ENCODE data around the gene PPP1R15B. TPM values are rescaled to one million over a fixed set of nuclear protein-coding genes. Genes with fewer than 3 reads are reported as not detected.

Gene PPP1R15B
- total RNA-seq, 1 donor from 2014 or later: 47.4 TPM

DNA sequence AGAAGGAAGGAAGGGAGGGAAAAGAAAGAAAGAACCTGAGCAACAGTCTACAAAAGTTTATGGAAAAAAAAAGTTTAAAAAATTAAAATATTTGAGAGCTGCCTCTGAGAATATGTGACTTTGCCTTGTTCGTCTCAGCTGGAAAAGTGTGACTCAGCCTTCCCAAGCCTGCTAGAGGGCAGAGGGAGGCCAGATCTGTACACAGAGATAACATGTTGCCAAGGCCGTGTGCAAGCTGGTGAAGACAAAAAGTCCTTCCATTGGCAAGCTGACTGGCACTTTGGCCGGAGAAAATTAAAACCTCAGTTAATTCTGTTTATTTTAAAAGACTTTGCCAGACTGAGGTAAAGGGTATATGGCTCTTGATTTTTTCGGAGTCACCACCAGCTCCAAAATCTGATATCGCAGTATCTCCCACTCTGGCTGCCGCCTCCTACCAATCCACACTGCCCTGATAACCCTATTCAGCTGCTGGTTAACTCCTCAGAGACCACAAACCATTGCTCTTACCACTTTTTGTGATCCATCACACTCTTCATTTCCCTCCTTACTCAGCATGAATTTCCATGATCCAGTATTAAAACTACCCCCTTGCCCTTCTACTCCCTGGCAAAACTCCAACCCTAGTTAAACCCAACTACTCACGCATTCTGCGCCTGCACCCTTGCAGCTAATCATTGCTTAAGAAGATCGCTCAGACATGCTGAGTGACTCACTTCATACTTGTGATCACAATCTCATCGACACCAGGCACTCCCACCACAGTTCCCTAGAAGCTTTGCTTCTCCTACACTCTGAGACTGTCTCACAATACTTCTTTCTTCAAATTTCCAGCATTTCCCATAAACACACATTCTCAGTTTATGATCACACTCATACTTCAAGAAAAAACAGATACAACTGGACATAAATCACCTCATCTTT lies 5.7 kb upstream of the PPP1R15B start:
- no peaks in the 10 kb centered on the region for H3K9me3 Mint-ChIP-seq (ENCODE audit: unreplicated experiment)
- TF ChIP-seq, protein P1, sequence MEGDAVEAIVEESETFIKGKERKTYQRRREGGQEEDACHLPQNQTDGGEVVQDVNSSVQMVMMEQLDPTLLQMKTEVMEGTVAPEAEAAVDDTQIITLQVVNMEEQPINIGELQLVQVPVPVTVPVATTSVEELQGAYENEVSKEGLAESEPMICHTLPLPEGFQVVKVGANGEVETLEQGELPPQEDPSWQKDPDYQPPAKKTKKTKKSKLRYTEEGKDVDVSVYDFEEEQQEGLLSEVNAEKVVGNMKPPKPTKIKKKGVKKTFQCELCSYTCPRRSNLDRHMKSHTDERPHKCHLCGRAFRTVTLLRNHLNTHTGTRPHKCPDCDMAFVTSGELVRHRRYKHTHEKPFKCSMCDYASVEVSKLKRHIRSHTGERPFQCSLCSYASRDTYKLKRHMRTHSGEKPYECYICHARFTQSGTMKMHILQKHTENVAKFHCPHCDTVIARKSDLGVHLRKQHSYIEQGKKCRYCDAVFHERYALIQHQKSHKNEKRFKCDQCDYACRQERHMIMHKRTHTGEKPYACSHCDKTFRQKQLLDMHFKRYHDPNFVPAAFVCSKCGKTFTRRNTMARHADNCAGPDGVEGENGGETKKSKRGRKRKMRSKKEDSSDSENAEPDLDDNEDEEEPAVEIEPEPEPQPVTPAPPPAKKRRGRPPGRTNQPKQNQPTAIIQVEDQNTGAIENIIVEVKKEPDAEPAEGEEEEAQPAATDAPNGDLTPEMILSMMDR (IDR thresholded peaks at IDR 0.05): no peak
- H3K27ac Mint-ChIP-seq (ENCODE audit: unreplicated experiment): peak overlapping the region; percentile 95
- no peaks in the 10 kb centered on the region for H3K27me3 Mint-ChIP-seq (ENCODE audit: unreplicated experiment)
- no peaks in the 10 kb centered on the region for H3K36me3 Mint-ChIP-seq (ENCODE audit: unreplicated experiment)
- peak; percentile 63 for DNase-seq (ENCODE audit: extremely low spot score, unreplicated experiment)
- peaks cover 46% of the 10 kb centered on the region for H3K4me1 Mint-ChIP-seq (ENCODE audit: unreplicated experiment)
- peak overlapping the region; percentile 41 for H3K4me3 Mint-ChIP-seq (ENCODE audit: unreplicated experiment)

DNA sequence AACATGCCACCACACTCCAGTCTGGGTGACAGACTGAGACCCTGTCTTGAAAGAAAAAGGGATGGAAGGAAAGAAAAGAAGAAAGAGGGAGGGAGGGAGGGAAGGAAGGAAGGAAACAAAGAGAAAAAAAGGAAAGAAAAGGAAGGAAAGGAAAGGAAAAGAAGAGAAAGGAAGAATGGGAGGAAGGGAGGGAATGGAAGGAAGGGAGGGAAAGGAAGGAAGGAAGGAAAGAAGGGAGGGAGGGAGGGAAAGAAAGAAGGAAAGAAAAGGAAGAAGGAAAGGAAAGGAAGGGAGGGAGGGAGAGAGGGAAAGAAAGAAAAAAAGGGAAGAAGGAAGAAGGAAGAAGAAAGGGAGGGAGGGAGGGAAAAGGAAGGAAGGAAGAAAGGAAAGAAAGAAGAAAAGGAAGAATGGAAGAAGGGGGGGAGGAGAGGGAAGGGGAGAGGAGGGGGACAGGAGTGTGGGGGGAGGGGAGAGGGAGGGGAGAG lies 5.0 kb upstream of the PPP1R15B start:
- TF ChIP-seq, protein P1 (IDR thresholded peaks at IDR 0.05): no peak
- peaks cover 49% of the 10 kb centered on the region for H3K4me1 Mint-ChIP-seq (ENCODE audit: unreplicated experiment)
- DNase-seq (ENCODE audit: extremely low spot score, unreplicated experiment): no peak
- H3K9me3 Mint-ChIP-seq (ENCODE audit: unreplicated experiment): no peaks in the 10 kb centered on the region
- no peak overlapping the region for H3K4me3 Mint-ChIP-seq (ENCODE audit: unreplicated experiment)
- no peaks in the 10 kb centered on the region for H3K36me3 Mint-ChIP-seq (ENCODE audit: unreplicated experiment)
- no peaks in the 10 kb centered on the region for H3K27me3 Mint-ChIP-seq (ENCODE audit: unreplicated experiment)
- H3K27ac Mint-ChIP-seq (ENCODE audit: unreplicated experiment): peak overlapping the region; percentile 95

DNA sequence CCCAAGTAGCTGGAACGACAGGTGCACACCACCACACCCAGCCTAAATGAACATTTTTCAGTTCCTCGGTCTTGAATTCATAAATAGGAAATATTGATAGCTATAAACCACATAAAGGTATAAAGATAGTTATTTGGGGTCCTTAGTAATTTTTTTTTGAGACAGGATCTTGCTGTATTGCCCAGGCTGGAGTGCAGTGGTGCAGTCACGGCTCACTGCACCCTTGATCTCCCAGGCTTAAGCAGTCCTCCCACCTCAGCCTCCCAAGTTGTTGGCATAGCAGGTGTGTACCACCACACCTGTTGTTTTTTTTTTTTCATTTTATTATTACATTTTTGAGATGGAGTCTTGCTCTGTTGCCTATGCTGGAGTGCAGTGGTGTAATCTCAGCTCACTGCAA lies 3.7 kb upstream of the PPP1R15B start:
- no peak overlapping the region for H3K4me3 Mint-ChIP-seq (ENCODE audit: unreplicated experiment)
- TF ChIP-seq, protein P1 (IDR thresholded peaks at IDR 0.05): no peak
- H3K27me3 Mint-ChIP-seq (ENCODE audit: unreplicated experiment): no peaks in the 10 kb centered on the region
- H3K4me1 Mint-ChIP-seq (ENCODE audit: unreplicated experiment): peaks cover 45% of the 10 kb centered on the region
- H3K9me3 Mint-ChIP-seq (ENCODE audit: unreplicated experiment): no peaks in the 10 kb centered on the region
- H3K36me3 Mint-ChIP-seq (ENCODE audit: unreplicated experiment): no peaks in the 10 kb centered on the region
- no peak overlapping the region for H3K27ac Mint-ChIP-seq (ENCODE audit: unreplicated experiment)
- DNase-seq (ENCODE audit: extremely low spot score, unreplicated experiment): no peak

DNA sequence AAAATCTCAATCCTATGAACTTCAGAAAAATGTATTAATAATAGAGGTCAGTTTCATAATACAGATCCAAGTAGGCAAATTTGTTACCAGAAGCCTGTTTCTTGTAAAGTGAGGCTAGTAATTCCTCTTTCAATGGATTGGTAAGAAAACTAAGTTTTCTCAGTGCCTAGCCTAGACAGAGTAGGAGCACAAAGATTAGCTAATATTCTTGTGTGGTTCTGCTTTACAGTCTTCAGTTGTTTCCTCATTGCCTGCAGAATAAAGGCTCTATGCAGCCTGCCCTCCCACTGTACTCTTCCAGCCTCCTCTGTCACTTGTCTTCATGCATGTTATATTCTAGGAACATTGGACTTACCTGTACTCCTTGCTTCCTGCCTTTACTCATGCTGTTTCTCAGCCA lies 2.4 kb upstream of the PPP1R15B start:
- H3K36me3 Mint-ChIP-seq (ENCODE audit: unreplicated experiment): peaks cover 2% of the 10 kb centered on the region
- no peak overlapping the region for H3K4me3 Mint-ChIP-seq (ENCODE audit: unreplicated experiment)
- H3K27me3 Mint-ChIP-seq (ENCODE audit: unreplicated experiment): no peaks in the 10 kb centered on the region
- DNase-seq (ENCODE audit: extremely low spot score, unreplicated experiment): no peak
- no peaks in the 10 kb centered on the region for H3K9me3 Mint-ChIP-seq (ENCODE audit: unreplicated experiment)
- H3K27ac Mint-ChIP-seq (ENCODE audit: unreplicated experiment): peak overlapping the region; percentile 100
- peaks cover 35% of the 10 kb centered on the region for H3K4me1 Mint-ChIP-seq (ENCODE audit: unreplicated experiment)
- TF ChIP-seq, protein P1 (IDR thresholded peaks at IDR 0.05): no peak

DNA sequence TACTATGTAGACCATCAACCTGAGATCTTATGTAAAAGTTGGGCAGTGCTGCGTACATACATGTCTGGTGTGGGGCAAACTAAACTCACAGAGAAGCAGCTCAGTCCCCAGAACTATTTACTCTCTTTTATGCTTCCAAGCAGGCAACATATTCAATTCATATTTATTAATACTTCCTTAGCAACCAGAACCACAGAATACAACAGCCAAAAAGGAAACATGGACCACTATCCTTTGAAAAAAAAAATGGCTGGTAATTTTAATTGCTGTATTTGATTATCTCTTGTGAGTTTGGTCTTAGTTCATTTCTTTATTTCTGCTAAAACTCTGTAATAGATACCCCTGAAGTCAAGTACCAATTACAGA lies 1.5 kb upstream of the PPP1R15B start:
- Mint-ChIP-seq H3K9me3 (ENCODE audit: unreplicated experiment) (no peaks in the 10 kb centered on the region), H3K36me3 (ENCODE audit: unreplicated experiment) (peaks cover 7% of the 10 kb centered on the region), H3K27me3 (ENCODE audit: unreplicated experiment) (no peaks in the 10 kb centered on the region), H3K4me3 (ENCODE audit: unreplicated experiment) (peak overlapping the region; percentile 26), H3K27ac (ENCODE audit: unreplicated experiment) (peak overlapping the region; percentile 100), H3K4me1 (ENCODE audit: unreplicated experiment) (peaks cover 27% of the 10 kb centered on the region)
- DNase-seq (ENCODE audit: extremely low spot score, unreplicated experiment): no peak
- TF ChIP-seq, protein P1 (IDR thresholded peaks at IDR 0.05): no peak

All from osteocyte (in vitro differentiated cells).